Measurements from ENCODE around the gene NSD1.

GRCh38 chr5:177315411-177315810 is 181.8 kb downstream of the NSD1 start:
- TF ChIP-seq TAF1 (IDR thresholded peaks at IDR 0.05; ENCODE audit: borderline replicate concordance, insufficient read depth, low read length) (no peak), SIN3A (IDR thresholded peaks at IDR 0.05; ENCODE audit: borderline replicate concordance, insufficient read depth, low read length) (no peak), POLR2AphosphoS5 (IDR thresholded peaks at IDR 0.05; ENCODE audit: low read depth, low read length) (no peak), REST (IDR thresholded peaks at IDR 0.05; ENCODE audit: insufficient read depth in 1 of 2, low read depth in 2 of 2, low read length in 2 of 2) (no peak)

Measured in PFSK-1 (cell line).